Measurements from ENCODE around the gene MFF. TPM values are rescaled to one million over a fixed set of nuclear protein-coding genes. Genes with fewer than 3 reads are reported as not detected.

Gene MFF
- total RNA-seq, 4 donors from 2014 or later: 94.5 to 151 (median 131) TPM

GRCh38 chr2:227326783-227327182 lies 1.7 kb downstream of the MFF start:
- Histone ChIP-seq H3K4me1 (peaks cover 19 to 25% of the 10 kb centered on the region in 2 donors), H3K27me3 (no peaks in the 10 kb centered on the region), H3K4me3 (peak overlapping the region in 2 of 4 donors; percentile 92 to 98), H3K27ac (no peak overlapping the region), H3K36me3 (peaks cover 0 to 14% of the 10 kb centered on the region in 2 donors), H3K9me3 (no peaks in the 10 kb centered on the region)
- intact Hi-C loops (cut with DNase I; ENCODE audit: low total_unique reads): loop anchor here (5.0 kb wide), 1 partner anchor 194 kb away; no protein-coding TSS in a partner anchor
- TF ChIP-seq, protein P1, sequence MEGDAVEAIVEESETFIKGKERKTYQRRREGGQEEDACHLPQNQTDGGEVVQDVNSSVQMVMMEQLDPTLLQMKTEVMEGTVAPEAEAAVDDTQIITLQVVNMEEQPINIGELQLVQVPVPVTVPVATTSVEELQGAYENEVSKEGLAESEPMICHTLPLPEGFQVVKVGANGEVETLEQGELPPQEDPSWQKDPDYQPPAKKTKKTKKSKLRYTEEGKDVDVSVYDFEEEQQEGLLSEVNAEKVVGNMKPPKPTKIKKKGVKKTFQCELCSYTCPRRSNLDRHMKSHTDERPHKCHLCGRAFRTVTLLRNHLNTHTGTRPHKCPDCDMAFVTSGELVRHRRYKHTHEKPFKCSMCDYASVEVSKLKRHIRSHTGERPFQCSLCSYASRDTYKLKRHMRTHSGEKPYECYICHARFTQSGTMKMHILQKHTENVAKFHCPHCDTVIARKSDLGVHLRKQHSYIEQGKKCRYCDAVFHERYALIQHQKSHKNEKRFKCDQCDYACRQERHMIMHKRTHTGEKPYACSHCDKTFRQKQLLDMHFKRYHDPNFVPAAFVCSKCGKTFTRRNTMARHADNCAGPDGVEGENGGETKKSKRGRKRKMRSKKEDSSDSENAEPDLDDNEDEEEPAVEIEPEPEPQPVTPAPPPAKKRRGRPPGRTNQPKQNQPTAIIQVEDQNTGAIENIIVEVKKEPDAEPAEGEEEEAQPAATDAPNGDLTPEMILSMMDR (IDR thresholded peaks at IDR 0.05 in 4 of 5, conservative IDR thresholded peaks at IDR 0.05 in 1 of 5): no peak
- no peak for TF ChIP-seq POLR2A (IDR thresholded peaks at IDR 0.05)
- in situ Hi-C loops (cut with MboI; ENCODE audit: low sequenced_read_pairs in 4 of 4): no loop called here
- DNase-seq: no peak
- no peak for ATAC-seq

DNA sequence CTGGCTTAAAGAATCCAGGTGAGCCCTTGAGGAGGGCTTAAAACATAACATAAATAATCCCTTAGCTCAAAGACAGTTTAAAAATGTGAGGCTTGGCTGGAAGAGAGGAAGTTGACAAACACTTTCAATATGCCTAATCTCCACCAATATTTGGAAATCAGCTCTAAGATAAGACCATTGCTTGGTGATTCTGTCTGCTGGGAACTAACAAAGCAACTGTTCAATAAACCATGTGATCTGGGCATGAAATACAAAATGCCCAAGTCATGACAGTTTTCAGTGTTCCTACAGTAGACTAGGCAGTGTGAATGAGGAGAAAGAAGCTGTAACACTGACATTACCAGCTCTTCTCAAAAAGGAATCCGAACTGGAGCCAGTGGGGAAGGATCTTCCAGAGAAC lies 10.7 kb downstream of the MFF start:
- Histone ChIP-seq H3K27ac (no peak overlapping the region), H3K27me3 (no peaks in the 10 kb centered on the region), H3K4me1 (no peaks in the 10 kb centered on the region), H3K4me3 (no peak overlapping the region), H3K9me3 (no peaks in the 10 kb centered on the region), H3K36me3 (peaks cover 0 to 52% of the 10 kb centered on the region in 2 donors)
- in situ Hi-C loops (cut with MboI; ENCODE audit: low sequenced_read_pairs in 4 of 4) (no loop called here), intact Hi-C loops (cut with DNase I; ENCODE audit: low total_unique reads) (no loop called here)
- ATAC-seq: no peak
- no peak for DNase-seq
- TF ChIP-seq, protein P1 (IDR thresholded peaks at IDR 0.05 in 4 of 5, conservative IDR thresholded peaks at IDR 0.05 in 1 of 5): no peak
- no peak for TF ChIP-seq POLR2A (IDR thresholded peaks at IDR 0.05)

DNA sequence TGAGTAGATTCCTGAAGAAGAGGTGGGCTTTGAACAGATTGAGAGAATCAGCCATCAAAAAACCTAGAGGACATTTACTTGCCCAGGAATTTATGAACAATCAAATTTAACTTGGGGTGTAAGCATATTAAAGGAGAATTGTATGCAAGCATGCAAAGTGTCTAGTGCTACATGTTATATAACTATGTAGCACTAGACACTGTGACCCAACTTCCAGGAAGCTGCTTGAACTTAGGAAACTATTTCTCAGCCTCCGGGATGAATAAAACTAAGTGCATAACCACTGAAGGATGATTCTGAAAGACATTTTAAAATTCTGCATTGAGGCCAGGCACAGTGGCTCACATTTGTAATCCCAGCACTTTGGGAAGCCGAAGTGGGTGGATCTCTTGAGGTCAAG lies 12.4 kb downstream of the MFF start:
- H3K27me3 ChIP-seq: no peaks in the 10 kb centered on the region
- H3K4me3 ChIP-seq: no peak overlapping the region
- in situ Hi-C loops (cut with MboI; ENCODE audit: low sequenced_read_pairs in 4 of 4): no loop called here
- DNase-seq (no peak), ATAC-seq (no peak)
- intact Hi-C loops (cut with DNase I; ENCODE audit: low total_unique reads): no loop called here
- H3K9me3 ChIP-seq: no peaks in the 10 kb centered on the region
- TF ChIP-seq POLR2A (IDR thresholded peaks at IDR 0.05): no peak
- TF ChIP-seq, protein P1 (IDR thresholded peaks at IDR 0.05 in 4 of 5, conservative IDR thresholded peaks at IDR 0.05 in 1 of 5): no peak
- H3K36me3 ChIP-seq: peaks cover 0 to 53% of the 10 kb centered on the region in 2 donors
- H3K4me1 ChIP-seq: no peaks in the 10 kb centered on the region
- no peak overlapping the region for H3K27ac ChIP-seq

- Histone ChIP-seq H3K4me1 (no peaks in the 10 kb centered on the region), H3K27ac (no peak overlapping the region), H3K36me3 (peaks cover 0 to 44% of the 10 kb centered on the region in 2 donors), H3K27me3 (no peaks in the 10 kb centered on the region), H3K4me3 (no peak overlapping the region), H3K9me3 (no peaks in the 10 kb centered on the region)
- in situ Hi-C loops (cut with MboI; ENCODE audit: low sequenced_read_pairs in 4 of 4) (no loop called here), intact Hi-C loops (cut with DNase I; ENCODE audit: low total_unique reads) (no loop called here)
- TF ChIP-seq, protein P1 (IDR thresholded peaks at IDR 0.05 in 4 of 5, conservative IDR thresholded peaks at IDR 0.05 in 1 of 5): no peak
- no peak for TF ChIP-seq POLR2A (IDR thresholded peaks at IDR 0.05)
- no peak for DNase-seq
- no peak for ATAC-seq
These were observed 14.1 kb downstream of the MFF start for GRCh38 chr2:227339098-227339599.

- Histone ChIP-seq H3K27ac (no peak overlapping the region), H3K4me3 (no peak overlapping the region), H3K27me3 (no peaks in the 10 kb centered on the region), H3K36me3 (peaks cover 0 to 37% of the 10 kb centered on the region in 2 donors), H3K4me1 (no peaks in the 10 kb centered on the region), H3K9me3 (no peaks in the 10 kb centered on the region)
- intact Hi-C loops (cut with DNase I; ENCODE audit: low total_unique reads): no loop called here
- DNase-seq: no peak
- in situ Hi-C loops (cut with MboI; ENCODE audit: low sequenced_read_pairs in 4 of 4): no loop called here
- no peak for TF ChIP-seq POLR2A (IDR thresholded peaks at IDR 0.05)
- TF ChIP-seq, protein P1 (IDR thresholded peaks at IDR 0.05 in 4 of 5, conservative IDR thresholded peaks at IDR 0.05 in 1 of 5): no peak
- ATAC-seq: no peak
These were observed 15.1 kb downstream of the MFF start for GRCh38 chr2:227340106-227340505.

All from gastrocnemius medialis (tissue), 4 donors.